RWPE2 (cell line): ENCODE measurements around the gene MMP24OS.

ENCODE experiments used
- ATAC-seq: fragments of 200-7000 bp; cut with Tn5 transposase; 3 replicates; pipeline ENCODE4 v1.9.1; 2021; ENCODE audit warnings: low read depth
- DNase-seq: peaks from one replicate; pipeline ENCODE4 v3.0.0-alpha.2; 2020; ENCODE audit warnings: low spot score
- H3K27ac ChIP-seq: fragments of 450-650 bp; 2 replicates; pipeline ENCODE4 v1.5.1; 2017; ENCODE audit warnings: mild to moderate bottlenecking; ENCODE audit not compliant: poor library complexity, severe bottlenecking
- H3K27me3 ChIP-seq: fragments of 250-450 bp; sonication (Bioruptor Pico); 2 replicates; pipeline ENCODE4 v1.5.1; 2021; ENCODE audit warnings: mild to moderate bottlenecking, moderate library complexity; ENCODE audit not compliant: insufficient read depth, poor library complexity, severe bottlenecking
- H3K36me3 ChIP-seq: fragments of 250-450 bp; sonication (Bioruptor Pico); 2 replicates; pipeline ENCODE4 v1.5.1; 2020; ENCODE audit warnings: low read depth, mild to moderate bottlenecking, moderate library complexity
- H3K4me1 ChIP-seq: fragments of 250-450 bp; sonication (Bioruptor Pico); 2 replicates; pipeline ENCODE4 v1.5.1; 2021; ENCODE audit warnings: mild to moderate bottlenecking, moderate library complexity; ENCODE audit not compliant: insufficient read depth, poor library complexity, severe bottlenecking
- H3K4me3 ChIP-seq: fragments of 250-450 bp; sonication (Bioruptor Pico); 2 replicates; pipeline ENCODE4 v1.5.1; 2021; ENCODE audit warnings: mild to moderate bottlenecking, moderate library complexity; ENCODE audit not compliant: severe bottlenecking
- H3K9me3 ChIP-seq: fragments of 250-450 bp; sonication (Bioruptor Pico); 2 replicates; pipeline ENCODE4 v1.5.1; 2021; ENCODE audit warnings: mild to moderate bottlenecking, moderate library complexity; ENCODE audit not compliant: severe bottlenecking
- TF ChIP-seq, protein P1 (sequence below): fragments of 450-650 bp; IDR thresholded peaks from one replicate; pipeline ENCODE4 v1.5.1; 2017; ENCODE audit warnings: mild to moderate bottlenecking, moderate library complexity; ENCODE audit not compliant: poor library complexity, severe bottlenecking

Gene MMP24OS

DNA sequence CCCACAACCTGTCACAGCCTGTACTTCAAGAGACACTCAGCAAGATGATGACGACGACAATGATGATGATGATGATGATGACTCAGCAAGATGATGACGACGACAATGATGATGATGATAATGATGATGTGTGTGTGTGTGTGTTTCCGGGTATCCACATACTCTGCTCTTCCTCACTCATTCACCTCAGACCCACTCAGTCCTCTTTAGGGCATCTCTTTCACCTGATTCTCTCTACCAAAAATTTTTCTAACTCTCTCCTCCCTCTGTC is 7.8 kb upstream of the MMP24OS start:
- DNase-seq (no peak), ATAC-seq (no peak)
- peaks cover 9% of the 10 kb centered on the region for H3K4me1 ChIP-seq
- peaks cover 33% of the 10 kb centered on the region for H3K36me3 ChIP-seq
- H3K27me3 ChIP-seq, result no peaks in the 10 kb centered on the region
- no peaks in the 10 kb centered on the region for H3K9me3 ChIP-seq
- peak overlapping the region; percentile 88 for H3K27ac ChIP-seq
- no peak overlapping the region for H3K4me3 ChIP-seq
- TF ChIP-seq, protein P1, sequence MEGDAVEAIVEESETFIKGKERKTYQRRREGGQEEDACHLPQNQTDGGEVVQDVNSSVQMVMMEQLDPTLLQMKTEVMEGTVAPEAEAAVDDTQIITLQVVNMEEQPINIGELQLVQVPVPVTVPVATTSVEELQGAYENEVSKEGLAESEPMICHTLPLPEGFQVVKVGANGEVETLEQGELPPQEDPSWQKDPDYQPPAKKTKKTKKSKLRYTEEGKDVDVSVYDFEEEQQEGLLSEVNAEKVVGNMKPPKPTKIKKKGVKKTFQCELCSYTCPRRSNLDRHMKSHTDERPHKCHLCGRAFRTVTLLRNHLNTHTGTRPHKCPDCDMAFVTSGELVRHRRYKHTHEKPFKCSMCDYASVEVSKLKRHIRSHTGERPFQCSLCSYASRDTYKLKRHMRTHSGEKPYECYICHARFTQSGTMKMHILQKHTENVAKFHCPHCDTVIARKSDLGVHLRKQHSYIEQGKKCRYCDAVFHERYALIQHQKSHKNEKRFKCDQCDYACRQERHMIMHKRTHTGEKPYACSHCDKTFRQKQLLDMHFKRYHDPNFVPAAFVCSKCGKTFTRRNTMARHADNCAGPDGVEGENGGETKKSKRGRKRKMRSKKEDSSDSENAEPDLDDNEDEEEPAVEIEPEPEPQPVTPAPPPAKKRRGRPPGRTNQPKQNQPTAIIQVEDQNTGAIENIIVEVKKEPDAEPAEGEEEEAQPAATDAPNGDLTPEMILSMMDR, result no peak

DNA sequence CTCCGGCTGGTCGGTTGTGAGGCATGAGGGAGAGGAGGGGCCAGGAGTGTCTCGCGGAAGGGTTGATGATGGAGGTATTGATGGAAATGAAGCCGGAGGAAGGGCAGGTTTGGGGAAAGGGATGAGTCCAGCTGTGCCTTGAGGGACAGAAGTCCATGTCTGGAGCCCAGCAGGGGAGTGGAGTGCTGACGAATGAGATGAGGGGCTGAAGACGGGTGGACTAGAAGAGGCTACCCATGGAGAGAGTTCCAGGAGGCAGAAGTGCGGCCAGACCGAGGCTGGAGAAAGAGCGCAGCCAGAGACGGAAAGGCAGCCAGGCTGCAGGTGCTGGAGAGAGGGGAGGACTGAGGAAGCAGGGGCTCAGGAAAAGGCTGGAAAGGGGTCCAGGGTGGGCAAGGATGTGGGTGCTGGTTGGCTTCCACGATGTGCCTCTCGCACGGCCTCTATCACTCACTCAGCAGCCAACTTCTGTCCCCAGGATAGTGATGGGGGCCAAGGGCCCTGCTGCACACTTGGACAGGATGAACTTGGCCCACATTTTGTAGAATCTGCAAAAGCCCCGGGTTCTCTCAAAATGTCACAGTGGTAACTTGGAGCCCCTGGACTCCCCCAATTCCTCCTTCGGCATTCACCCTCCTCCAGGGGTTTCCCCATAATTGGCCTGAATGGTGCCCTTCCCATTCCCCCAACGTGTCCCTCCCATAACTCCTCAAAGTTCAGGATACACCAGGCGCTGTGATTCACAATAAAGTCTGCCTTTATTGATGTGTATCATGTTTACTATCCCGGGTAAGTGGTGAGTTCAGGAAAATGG is 7.3 kb upstream of the MMP24OS start:
- ATAC-seq, result peak; percentile 13
- Histone ChIP-seq H3K9me3 (no peaks in the 10 kb centered on the region), H3K4me1 (peaks cover 14% of the 10 kb centered on the region), H3K4me3 (peak overlapping the region; percentile 71), H3K36me3 (peaks cover 38% of the 10 kb centered on the region), H3K27me3 (no peaks in the 10 kb centered on the region), H3K27ac (peak overlapping the region; percentile 88)
- TF ChIP-seq, protein P1, result no peak
- DNase-seq, result no peak

DNA sequence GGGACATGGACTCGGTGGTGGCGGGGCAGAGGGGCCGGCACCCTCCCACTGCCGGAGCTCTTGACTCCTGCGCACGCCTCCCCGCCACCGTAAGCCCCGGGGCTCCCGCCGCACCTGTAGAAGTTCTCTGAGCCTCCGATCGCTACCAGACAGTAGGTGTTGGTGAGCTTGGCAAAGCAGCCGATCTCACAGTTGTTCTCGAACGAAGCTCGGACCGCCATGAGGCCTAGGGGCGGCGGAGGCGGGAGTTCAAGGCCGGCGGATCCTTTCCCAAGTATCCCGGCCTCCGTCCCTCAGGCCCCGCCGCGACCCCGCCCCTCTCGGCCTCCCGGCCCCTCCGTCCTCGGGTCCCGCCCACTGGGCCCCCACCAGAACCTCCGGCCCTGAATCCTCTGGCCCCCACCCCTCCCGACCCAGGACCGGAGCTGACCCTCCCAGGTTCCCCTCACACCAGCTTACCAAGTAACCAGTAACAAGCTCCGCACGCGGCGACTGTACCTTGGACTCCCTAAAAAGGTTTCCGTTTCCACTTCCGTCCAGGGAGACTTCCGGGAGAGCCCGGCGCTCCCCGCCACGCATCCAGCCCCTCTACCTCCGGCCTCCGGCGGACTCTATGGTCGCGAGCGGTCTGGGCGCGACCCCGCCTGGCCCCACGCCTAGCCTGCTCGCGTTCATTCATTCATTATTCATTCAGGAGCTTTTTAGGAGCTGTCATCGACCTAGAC is 6.5 kb upstream of the MMP24OS start, which contains the start of gene EIF6:
Gene EIF6 (minus strand): TSS at position 506 of the 725 bp plus-strand sequence. CDS start 285 bp downstream, at position 221.
- no peaks in the 10 kb centered on the region for H3K27me3 ChIP-seq
- TF ChIP-seq, protein P1, result no peak
- no peaks in the 10 kb centered on the region for H3K9me3 ChIP-seq
- peak within 1 kb of the TSS; percentile 88 for H3K27ac ChIP-seq
- H3K4me1 ChIP-seq, result peaks cover 22% of the 10 kb centered on the region
- H3K4me3 ChIP-seq, result peak within 1 kb of the TSS; percentile 71
- H3K36me3 ChIP-seq, result peaks cover 46% of the 10 kb centered on the region
- ATAC-seq (peak; percentile 89), DNase-seq (peak; percentile 97)

DNA sequence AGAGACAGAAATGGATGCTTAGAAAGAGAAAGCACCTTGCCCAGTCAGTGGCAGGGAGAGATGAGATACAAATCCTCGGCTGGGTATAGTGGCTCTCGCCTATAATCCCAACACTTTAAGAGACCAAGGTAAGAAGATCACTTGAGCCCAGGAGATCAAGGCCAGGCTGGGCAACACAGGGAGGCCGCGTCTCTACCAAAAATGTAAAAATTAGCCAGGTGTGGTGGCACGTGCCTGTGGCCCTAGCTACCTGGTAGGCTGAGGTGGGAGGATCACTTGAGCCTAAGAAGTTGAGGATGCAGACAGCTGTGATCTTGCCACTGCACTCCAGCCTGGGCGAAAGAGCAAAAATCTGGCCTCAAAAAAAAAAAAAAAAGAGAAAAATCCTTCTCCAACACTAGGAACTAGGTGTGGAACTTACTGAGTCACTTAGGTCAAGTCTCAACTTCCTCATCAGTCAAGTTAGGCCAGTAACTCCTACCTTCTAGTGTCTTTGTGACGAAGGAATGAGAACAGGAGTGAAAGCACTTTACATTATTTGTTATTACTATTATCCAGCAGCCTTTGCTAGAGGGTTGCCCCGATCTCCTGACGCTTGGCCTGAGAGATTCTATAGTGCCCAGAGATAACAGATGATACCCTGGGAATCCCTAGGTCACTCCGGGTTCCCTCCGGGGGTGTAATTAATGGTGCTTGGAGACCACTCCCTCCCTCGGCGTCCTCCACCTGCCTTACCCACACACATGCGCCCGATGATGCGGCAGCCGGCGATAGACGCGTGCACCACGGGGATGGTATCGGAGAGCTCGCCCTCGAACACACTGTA is 5.7 kb upstream of the MMP24OS start:
- TF ChIP-seq, protein P1, result no peak
- H3K27me3 ChIP-seq, result no peaks in the 10 kb centered on the region
- peak overlapping the region; percentile 88 for H3K27ac ChIP-seq
- ATAC-seq, result no peak
- H3K9me3 ChIP-seq, result no peaks in the 10 kb centered on the region
- peak overlapping the region; percentile 71 for H3K4me3 ChIP-seq
- no peak for DNase-seq
- H3K36me3 ChIP-seq, result peaks cover 54% of the 10 kb centered on the region
- peaks cover 30% of the 10 kb centered on the region for H3K4me1 ChIP-seq
